Activated T-helper 9 cell treated with anti-CD3 and anti-CD28 coated beads, Interleukin-2, amount 50 U/mL, for 16 hours (primary cell): ENCODE results near the gene ME2.
A peak's percentile ranks its signal among the peaks of the same experiment; 100 is the strongest.
"Not testable (repeated sequence)": the region's sequence is repeated elsewhere in the genome, so short reads cannot be mapped to it uniquely, and the experiment has no call there.

Experiments used
- DNase-seq: peaks from one replicate; pipeline ENCODE4 v3.0.0-alpha.2; 2020; ENCODE audit warnings: low read depth

Gene ME2

GRCh38 chr18:50924372-50924771 is 45.5 kb downstream of the ME2 start:
- no peak for DNase-seq

- no peak for DNase-seq
Measured at GRCh38 chr18:50926521-50926920, 47.6 kb downstream of the ME2 start.

- no peak for DNase-seq
Measured at GRCh38 chr18:50928551-50928950, 49.6 kb downstream of the ME2 start.

- DNase-seq, result no peak
Measured at GRCh38 chr18:50933684-50934083, 54.8 kb downstream of the ME2 start.

GRCh38 chr18:50934545-50935211 is 55.8 kb downstream of the ME2 start:
- no peak for DNase-seq

- no peak for DNase-seq
Measured at GRCh38 chr18:50935493-50936191, 56.7 kb downstream of the ME2 start.

- DNase-seq, result no peak
Measured at GRCh38 chr18:50937183-50937582, 58.3 kb downstream of the ME2 start.

GRCh38 chr18:50938912-50939311 is 60.0 kb downstream of the ME2 start:
- DNase-seq, result no peak

- no peak for DNase-seq
Measured at GRCh38 chr18:50944245-50944932, 65.5 kb downstream of the ME2 start.

- DNase-seq, result not testable (repeated sequence)
Measured at GRCh38 chr18:50945918-50946317, 67.0 kb downstream of the ME2 start.

GRCh38 chr18:50947899-50948298 is 69.0 kb downstream of the ME2 start:
- DNase-seq, result no peak

- DNase-seq, result no peak
Measured at GRCh38 chr18:50949185-50949584, 70.3 kb downstream of the ME2 start.

- no peak for DNase-seq
Measured at GRCh38 chr18:50950626-50951025, 71.7 kb downstream of the ME2 start.

GRCh38 chr18:50953822-50954221 is 74.9 kb downstream of the ME2 start:
- no peak for DNase-seq

- DNase-seq, result no peak
Measured at GRCh38 chr18:50955253-50955652, 76.3 kb downstream of the ME2 start.

GRCh38 chr18:50956116-50956515 is 77.2 kb downstream of the ME2 start:
- no peak for DNase-seq

- DNase-seq, result no peak
Measured at GRCh38 chr18:50961974-50962373, 83.1 kb downstream of the ME2 start.

- DNase-seq, result peak; percentile 43
Measured at GRCh38 chr18:50967714-50968661, 89.1 kb downstream of the ME2 start, which contains the start of gene ELAC1. ELAC1 (plus strand) TSS chr18:50968040; CDS start chr18:50974405, 6,365 bp downstream.

GRCh38 chr18:50969448-50969847 is 90.5 kb downstream of the ME2 start:
- DNase-seq, result no peak

GRCh38 chr18:50970006-50970405 is 91.1 kb downstream of the ME2 start:
- DNase-seq, result no peak

GRCh38 chr18:50972404-50972803 is 93.5 kb downstream of the ME2 start:
- DNase-seq, result not testable (repeated sequence)
